ENCODE data around the gene DIPK1B. TPM values are rescaled to one million over a fixed set of nuclear protein-coding genes. Genes with fewer than 3 reads are reported as not detected.

DIPK1B gene
- total RNA-seq, 1 donor from 2014 or later, result 22.4 TPM

DNA sequence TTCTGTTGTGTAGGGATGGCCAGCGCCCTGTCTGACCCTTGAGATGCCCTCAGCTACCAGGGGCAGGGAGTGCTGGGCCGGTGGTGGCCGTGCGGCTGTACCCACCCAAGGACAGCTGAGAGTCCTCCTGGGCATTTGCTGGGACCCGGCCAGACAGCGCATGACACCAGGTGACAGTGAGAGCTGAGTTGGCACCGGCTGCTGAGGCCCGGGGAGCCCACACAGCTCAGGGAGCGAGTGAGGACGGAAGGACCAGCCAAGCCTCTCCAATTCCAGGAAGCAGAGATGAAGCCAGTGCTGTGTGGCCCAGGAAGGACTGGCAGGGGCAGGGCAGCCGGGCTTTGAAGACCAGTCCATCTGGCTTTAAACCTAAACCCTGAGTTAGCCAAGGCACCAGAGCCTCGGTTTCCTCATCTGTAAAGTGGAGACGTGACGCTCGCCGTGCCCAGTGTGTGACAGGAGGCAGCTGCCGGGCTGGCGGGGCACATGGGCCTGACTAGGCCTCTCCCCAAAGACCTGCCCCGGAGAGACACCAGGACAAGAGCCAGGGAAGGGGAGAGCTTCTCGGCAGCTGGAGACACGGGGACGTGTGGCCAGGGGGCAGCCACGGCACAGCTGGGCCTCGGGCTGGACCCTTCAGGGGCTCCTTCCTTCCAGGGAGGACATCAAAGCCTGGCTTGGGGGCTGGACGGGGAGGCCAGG, 22.1 kb upstream of the DIPK1B start:
- no peak overlapping the region for H3K4me2 ChIP-seq (ENCODE audit: low read length)
- H3K4me3 ChIP-seq (ENCODE audit: insufficient read depth, low read depth, low read length), result no peak overlapping the region
- Mint-ChIP-seq H3K27me3 (ENCODE audit: low read depth, unreplicated experiment) (peaks cover 23% of the 10 kb centered on the region), H3K27ac (ENCODE audit: unreplicated experiment) (no peak overlapping the region), H3K4me1 (ENCODE audit: low read depth, unreplicated experiment) (peaks cover 6% of the 10 kb centered on the region), H3K36me3 (ENCODE audit: low read depth, unreplicated experiment) (no peaks in the 10 kb centered on the region), H3K9me3 (ENCODE audit: unreplicated experiment) (no peaks in the 10 kb centered on the region), H3K4me3 (ENCODE audit: unreplicated experiment) (no peak overlapping the region)
- peaks cover 9% of the 10 kb centered on the region for H4K20me1 ChIP-seq (ENCODE audit: insufficient read depth, low read length)
- H3K79me2 ChIP-seq (ENCODE audit: insufficient read depth, low read length), result peaks cover 7% of the 10 kb centered on the region
- no peaks in the 10 kb centered on the region for H3K9me3 ChIP-seq (ENCODE audit: insufficient read depth, low read depth, low read length)
- H3K27ac ChIP-seq (ENCODE audit: low read depth, low read length), result no peak overlapping the region
- peaks cover 7% of the 10 kb centered on the region for H3K4me1 ChIP-seq (ENCODE audit: insufficient read depth, low read length)
- no peak overlapping the region for H2AFZ ChIP-seq (ENCODE audit: low read depth, low read length)
- FAIRE-seq (no peak), DNase-seq (ENCODE audit: low read depth) (no peak)
- no peak overlapping the region for H3K9ac ChIP-seq (ENCODE audit: low read length)
- no peaks in the 10 kb centered on the region for H3K27me3 ChIP-seq (ENCODE audit: insufficient read depth, low read length)
- TF ChIP-seq EZH2 (IDR thresholded peaks at IDR 0.05; ENCODE audit: insufficient read depth, low read length), result no peak
- TF ChIP-seq, protein P1, sequence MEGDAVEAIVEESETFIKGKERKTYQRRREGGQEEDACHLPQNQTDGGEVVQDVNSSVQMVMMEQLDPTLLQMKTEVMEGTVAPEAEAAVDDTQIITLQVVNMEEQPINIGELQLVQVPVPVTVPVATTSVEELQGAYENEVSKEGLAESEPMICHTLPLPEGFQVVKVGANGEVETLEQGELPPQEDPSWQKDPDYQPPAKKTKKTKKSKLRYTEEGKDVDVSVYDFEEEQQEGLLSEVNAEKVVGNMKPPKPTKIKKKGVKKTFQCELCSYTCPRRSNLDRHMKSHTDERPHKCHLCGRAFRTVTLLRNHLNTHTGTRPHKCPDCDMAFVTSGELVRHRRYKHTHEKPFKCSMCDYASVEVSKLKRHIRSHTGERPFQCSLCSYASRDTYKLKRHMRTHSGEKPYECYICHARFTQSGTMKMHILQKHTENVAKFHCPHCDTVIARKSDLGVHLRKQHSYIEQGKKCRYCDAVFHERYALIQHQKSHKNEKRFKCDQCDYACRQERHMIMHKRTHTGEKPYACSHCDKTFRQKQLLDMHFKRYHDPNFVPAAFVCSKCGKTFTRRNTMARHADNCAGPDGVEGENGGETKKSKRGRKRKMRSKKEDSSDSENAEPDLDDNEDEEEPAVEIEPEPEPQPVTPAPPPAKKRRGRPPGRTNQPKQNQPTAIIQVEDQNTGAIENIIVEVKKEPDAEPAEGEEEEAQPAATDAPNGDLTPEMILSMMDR (IDR thresholded peaks at IDR 0.05; ENCODE audit: insufficient read depth, low read depth, low read length), result no peak
- no peaks in the 10 kb centered on the region for H3K36me3 ChIP-seq (ENCODE audit: insufficient read depth, low read length)

DNA sequence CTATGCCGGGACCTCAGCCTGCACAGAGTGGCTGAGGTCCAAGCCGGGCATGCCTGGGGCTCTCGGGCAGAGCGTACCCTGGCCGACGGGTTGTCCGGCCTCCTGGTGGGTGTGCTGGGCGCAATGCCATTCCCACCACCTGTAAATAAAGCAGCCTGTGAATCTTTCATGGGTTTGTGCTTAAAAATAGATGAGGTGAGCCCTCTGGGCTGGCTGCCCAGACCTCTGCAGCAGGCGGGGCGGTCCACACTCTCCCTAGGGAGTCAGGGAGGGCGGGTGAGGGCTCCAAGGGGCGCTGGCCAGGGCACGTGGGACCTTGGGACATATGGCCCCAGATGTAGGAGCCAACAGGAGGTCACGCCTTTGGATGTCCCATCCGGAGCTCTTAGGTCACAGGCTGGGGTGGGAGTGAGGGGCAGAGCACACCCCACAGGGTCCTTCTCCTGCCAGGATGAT, 21.5 kb upstream of the DIPK1B start:
- no peaks in the 10 kb centered on the region for H3K27me3 ChIP-seq (ENCODE audit: insufficient read depth, low read length)
- H3K27ac ChIP-seq (ENCODE audit: low read depth, low read length), result no peak overlapping the region
- no peak overlapping the region for H3K9ac ChIP-seq (ENCODE audit: low read length)
- H3K27ac Mint-ChIP-seq (ENCODE audit: unreplicated experiment), result no peak overlapping the region
- FAIRE-seq (no peak), DNase-seq (ENCODE audit: low read depth) (no peak)
- no peak for TF ChIP-seq EZH2 (IDR thresholded peaks at IDR 0.05; ENCODE audit: insufficient read depth, low read length)
- TF ChIP-seq, protein P1 (IDR thresholded peaks at IDR 0.05; ENCODE audit: insufficient read depth, low read depth, low read length), result no peak
- H3K36me3 ChIP-seq (ENCODE audit: insufficient read depth, low read length), result no peaks in the 10 kb centered on the region
- no peak overlapping the region for H3K4me2 ChIP-seq (ENCODE audit: low read length)
- no peaks in the 10 kb centered on the region for H3K9me3 ChIP-seq (ENCODE audit: insufficient read depth, low read depth, low read length)
- no peaks in the 10 kb centered on the region for H3K36me3 Mint-ChIP-seq (ENCODE audit: low read depth, unreplicated experiment)
- no peak overlapping the region for H3K4me3 Mint-ChIP-seq (ENCODE audit: unreplicated experiment)
- H3K27me3 Mint-ChIP-seq (ENCODE audit: low read depth, unreplicated experiment), result peaks cover 23% of the 10 kb centered on the region
- peaks cover 3% of the 10 kb centered on the region for H4K20me1 ChIP-seq (ENCODE audit: insufficient read depth, low read length)
- H3K4me3 ChIP-seq (ENCODE audit: insufficient read depth, low read depth, low read length), result no peak overlapping the region
- H3K79me2 ChIP-seq (ENCODE audit: insufficient read depth, low read length), result peaks cover 2% of the 10 kb centered on the region
- H3K9me3 Mint-ChIP-seq (ENCODE audit: unreplicated experiment), result no peaks in the 10 kb centered on the region
- H2AFZ ChIP-seq (ENCODE audit: low read depth, low read length), result no peak overlapping the region
- peaks cover 6% of the 10 kb centered on the region for H3K4me1 ChIP-seq (ENCODE audit: insufficient read depth, low read length)
- H3K4me1 Mint-ChIP-seq (ENCODE audit: low read depth, unreplicated experiment), result peaks cover 6% of the 10 kb centered on the region

All from astrocyte (in vitro differentiated cells and primary cell).